Fibroblast of mammary gland (primary cell): ENCODE measurements around the gene ZC3H12D.

Experiments used
- DNase-seq: peaks from one replicate; pipeline ENCODE4 v3.0.0-alpha.2; 2010; ENCODE audit warnings: low read depth
- H3K4me3 ChIP-seq: 2 replicates; pipeline ENCODE4 v1.5.1; 2011; ENCODE audit warnings: low read depth, mild to moderate bottlenecking, low read length, moderate library complexity; ENCODE audit not compliant: control insufficient read depth
- TF ChIP-seq, protein P1 (sequence below): conservative IDR thresholded peaks from 2 replicates; pipeline ENCODE4 v1.5.1; 2011; ENCODE audit warnings: low read depth, low read length, inconsistent platforms; ENCODE audit not compliant: control insufficient read depth, insufficient read depth

ZC3H12D gene

DNA sequence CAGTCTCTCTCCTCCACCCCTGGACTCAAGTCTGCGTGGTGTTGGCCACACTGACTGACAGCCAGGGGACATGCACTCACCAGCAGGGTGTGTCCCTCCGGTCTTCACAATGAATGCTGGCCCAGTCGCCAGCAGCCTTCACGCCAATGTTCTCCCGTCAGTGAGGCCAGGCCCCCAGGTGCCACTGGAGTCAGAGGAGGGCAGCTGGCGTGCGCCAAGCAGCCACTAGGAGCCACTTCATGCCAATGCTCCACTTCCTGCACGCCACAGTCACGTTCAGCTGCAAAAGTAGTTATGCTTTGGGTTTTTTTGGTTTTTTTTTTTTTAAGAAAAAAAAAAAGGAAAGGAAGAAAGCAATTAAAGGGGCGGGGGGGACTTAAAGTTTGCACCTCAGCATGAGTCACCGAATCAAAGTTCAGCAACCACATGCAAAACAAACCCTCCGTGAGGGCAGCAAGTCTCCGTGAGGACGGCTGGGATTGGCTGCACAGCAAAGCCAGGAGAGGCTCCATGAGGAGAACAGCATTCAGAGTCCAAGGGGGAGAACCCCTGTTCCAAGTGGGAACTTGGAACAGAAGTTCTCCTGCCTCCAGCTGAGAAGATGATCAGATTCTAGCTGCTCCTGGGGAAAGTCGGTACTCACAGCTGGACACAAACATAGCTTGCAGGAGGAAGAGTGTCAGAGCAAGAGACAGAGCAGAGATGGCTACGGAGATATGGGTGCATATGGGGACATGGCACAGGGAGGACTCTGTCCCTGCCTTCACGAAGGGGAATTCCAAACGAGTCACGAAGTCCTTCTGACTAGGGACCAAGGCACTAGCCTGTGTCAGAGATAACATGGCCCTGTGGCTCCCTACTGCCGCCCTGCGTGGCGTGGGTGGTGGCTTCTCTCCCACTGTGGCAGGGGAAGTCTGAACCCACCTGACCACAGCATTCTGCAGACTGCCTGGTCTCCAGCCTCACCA lies at the start of gene ZC3H12D:
TSS of gene ZC3H12D (minus strand) at position 282 of the 968 bp plus-strand sequence. CDS start 10,471 bp downstream, outside the sequence.
- DNase-seq = peak; percentile 37
- TF ChIP-seq, protein P1, sequence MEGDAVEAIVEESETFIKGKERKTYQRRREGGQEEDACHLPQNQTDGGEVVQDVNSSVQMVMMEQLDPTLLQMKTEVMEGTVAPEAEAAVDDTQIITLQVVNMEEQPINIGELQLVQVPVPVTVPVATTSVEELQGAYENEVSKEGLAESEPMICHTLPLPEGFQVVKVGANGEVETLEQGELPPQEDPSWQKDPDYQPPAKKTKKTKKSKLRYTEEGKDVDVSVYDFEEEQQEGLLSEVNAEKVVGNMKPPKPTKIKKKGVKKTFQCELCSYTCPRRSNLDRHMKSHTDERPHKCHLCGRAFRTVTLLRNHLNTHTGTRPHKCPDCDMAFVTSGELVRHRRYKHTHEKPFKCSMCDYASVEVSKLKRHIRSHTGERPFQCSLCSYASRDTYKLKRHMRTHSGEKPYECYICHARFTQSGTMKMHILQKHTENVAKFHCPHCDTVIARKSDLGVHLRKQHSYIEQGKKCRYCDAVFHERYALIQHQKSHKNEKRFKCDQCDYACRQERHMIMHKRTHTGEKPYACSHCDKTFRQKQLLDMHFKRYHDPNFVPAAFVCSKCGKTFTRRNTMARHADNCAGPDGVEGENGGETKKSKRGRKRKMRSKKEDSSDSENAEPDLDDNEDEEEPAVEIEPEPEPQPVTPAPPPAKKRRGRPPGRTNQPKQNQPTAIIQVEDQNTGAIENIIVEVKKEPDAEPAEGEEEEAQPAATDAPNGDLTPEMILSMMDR = no peak
- no peak within 1 kb of the TSS for H3K4me3 ChIP-seq

DNA sequence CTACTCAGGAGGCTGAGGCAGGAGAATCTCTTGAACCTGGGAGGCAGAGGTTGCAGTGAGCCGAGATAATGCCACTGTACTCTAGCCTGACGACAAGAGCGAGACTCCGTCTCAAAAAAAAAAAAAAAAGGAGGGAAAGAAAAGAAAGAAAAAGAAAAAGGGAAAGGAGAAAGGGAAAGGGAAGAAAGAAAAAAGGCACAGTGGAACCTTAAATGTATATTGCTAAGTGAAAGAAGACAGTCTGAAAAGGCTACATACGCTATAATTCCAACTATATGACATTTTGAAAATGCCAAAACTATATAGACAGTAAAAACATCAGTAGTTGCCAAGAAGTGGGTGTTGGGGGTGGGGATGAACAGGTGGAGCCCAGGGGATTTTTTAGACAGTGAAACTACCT lies 44.8 kb upstream of the ZC3H12D start:
- H3K4me3 ChIP-seq = no peak overlapping the region
- TF ChIP-seq, protein P1 = no peak
- no peak for DNase-seq

DNA sequence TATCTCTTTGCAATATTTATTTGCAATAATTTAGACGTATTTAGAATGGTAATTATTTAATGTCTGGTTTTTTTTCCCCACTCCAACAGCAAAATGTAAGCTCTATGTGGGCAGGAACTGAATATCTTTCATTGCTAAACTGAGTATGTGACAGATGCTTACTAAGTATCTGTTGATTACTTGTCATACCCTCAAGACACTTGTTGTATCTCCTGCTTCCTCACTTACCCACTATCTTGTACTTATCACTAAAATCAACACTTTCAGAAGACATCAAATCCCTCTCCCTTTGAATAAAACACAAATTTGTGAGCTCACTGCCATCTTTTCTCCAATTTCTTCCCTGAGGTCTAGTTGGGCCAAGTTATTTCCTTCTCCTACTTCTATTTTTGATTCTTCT lies 30.7 kb upstream of the ZC3H12D start:
- TF ChIP-seq, protein P1 = no peak
- no peak for DNase-seq
- no peak overlapping the region for H3K4me3 ChIP-seq

DNA sequence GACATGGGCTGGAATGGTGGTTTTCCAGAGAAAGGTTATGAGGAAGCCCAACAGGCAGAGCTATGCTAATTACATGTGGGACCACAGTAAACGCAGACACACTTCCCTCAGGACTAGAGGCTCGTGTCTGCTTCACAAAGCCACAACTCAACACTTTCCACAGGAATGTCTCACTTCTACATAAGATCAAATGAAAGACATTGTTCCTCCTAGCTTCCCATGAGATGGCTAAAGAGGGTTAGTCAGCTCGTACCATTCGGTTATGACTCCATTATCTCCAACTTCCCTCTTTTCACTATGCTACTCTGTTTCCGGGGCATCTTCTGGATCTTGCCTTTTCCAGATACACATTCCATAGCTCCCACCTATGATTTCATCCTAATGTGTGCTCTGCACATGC lies 29.1 kb upstream of the ZC3H12D start:
- no peak overlapping the region for H3K4me3 ChIP-seq
- TF ChIP-seq, protein P1 = no peak
- no peak for DNase-seq

DNA sequence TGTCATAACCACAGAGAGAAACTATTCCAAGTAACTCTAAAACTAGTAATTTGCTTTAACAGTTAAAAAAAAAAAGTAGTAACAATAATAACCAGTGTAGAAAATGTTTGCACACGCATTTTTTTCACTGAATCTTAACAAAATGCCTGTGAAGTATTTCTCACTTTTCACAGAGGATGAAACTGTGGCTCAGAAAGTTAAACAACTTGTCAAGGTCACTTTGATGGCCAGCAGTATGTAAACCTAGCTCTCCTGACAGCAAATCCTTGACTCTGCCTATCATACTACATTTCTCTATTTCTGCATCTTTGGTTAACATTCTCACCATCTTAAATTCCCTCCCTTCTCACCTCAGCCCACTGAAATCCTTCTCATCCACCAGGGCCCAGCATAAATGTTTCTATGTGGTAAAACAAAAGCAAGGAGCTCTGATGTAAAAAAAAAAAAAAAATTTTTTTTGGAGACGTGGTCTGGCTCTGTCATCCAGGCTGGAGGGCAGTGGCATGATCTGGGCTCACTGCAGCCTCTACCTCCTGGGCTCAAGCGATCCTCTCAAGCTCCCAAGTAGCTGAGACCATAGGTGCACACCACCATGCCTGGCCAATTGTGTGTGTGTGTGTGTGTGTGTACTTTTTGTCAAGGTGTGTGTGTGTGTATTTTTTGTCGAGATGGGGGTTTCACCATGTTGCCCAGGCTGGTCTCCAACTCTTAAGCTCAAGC lies 26.1 kb upstream of the ZC3H12D start:
- TF ChIP-seq, protein P1 = no peak

DNA sequence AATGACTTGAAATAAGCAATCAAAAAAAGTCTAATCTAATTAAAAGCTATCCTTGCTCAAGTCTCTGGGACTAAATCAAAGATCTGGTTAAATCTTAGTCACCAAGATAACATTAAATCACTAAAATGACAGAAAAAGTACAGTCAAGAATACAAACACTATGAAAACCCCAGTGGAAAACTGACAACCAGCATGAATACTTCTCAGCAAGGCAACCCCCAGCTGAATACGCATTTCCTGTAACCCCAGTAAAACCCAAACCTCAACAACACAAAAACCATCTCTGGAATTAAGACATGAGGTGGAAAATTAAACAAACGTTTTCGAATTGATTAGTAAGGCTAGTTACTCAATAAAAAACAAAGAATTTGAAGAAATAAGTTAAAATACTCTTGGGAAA lies 23.7 kb upstream of the ZC3H12D start:
- DNase-seq = no peak
- H3K4me3 ChIP-seq = no peak overlapping the region
- TF ChIP-seq, protein P1 = no peak

More for the DNA sequence above, 26.1 kb upstream of the ZC3H12D start:
- H3K4me3 ChIP-seq = no peak overlapping the region
- DNase-seq = no peak
